IMR-90 (cell line): ENCODE results near the gene TFEB. TPM values are rescaled to one million over a fixed set of nuclear protein-coding genes. Genes with fewer than 3 reads are reported as not detected.

Source experiments
- ATAC-seq: fragments of 200-7000 bp; cut with Tn5 transposase; 2 replicates; pipeline ENCODE4 v1.9.1; 2020; ENCODE audit warnings: low read depth, mild to moderate bottlenecking, moderate library complexity
- BruUV-seq: library from RNA; stranded (reverse); fragments of 400-500 nt; replicated peaks from 2 replicates; lab custom pipeline; 2021; lab: Mats Ljungman, UMichigan
- CTCF ChIA-PET: fragments of 300-600 bp; formaldehyde crosslinking; extraction: SDS; loops from one replicate; lab custom pipeline; 2021; ENCODE audit warnings: antibody characterized with exemption; lab: Yijun Ruan, JAX
- POLR2A ChIA-PET: fragments of 300-600 bp; sonication (Branson Sonifier 250); formaldehyde crosslinking; loops from one replicate; lab custom pipeline; 2022; ENCODE audit warnings: antibody characterized with exemption; ENCODE audit not compliant: unreplicated experiment; lab: Charles Lee
- DNase-seq: peaks from one replicate; pipeline ENCODE4 v3.0.0; 2013
- H2AFZ ChIP-seq: replicated peaks from 2 replicates; pipeline ENCODE3; 2013; ENCODE audit warnings: low read length, mild to moderate bottlenecking; ENCODE audit not compliant: poor library complexity
- H2AK5ac ChIP-seq: 2 replicates; pipeline ENCODE4 v1.6.1; 2013; ENCODE audit warnings: low read depth, low read length, inconsistent platforms
- H2AK9ac ChIP-seq: replicated peaks from 2 replicates; pipeline ENCODE3; 2013; ENCODE audit warnings: mild to moderate bottlenecking, low read depth, low read length, moderate library complexity; ENCODE audit not compliant: poor library complexity
- H2BK120ac ChIP-seq: 2 replicates; pipeline ENCODE4 v1.6.1; 2013; ENCODE audit warnings: low read depth, low read length, inconsistent platforms
- H2BK15ac ChIP-seq: 3 replicates; pipeline ENCODE4 v1.6.1; 2013; ENCODE audit warnings: low read depth, low read length, inconsistent platforms
- H2BK20ac ChIP-seq: 2 replicates; pipeline ENCODE4 v1.6.1; 2013; ENCODE audit warnings: low read depth, mild to moderate bottlenecking, inconsistent platforms, low read length, moderate library complexity
- H2BK5ac ChIP-seq: 2 replicates; pipeline ENCODE4 v1.6.1; 2013; ENCODE audit warnings: mild to moderate bottlenecking, low read depth, low read length, inconsistent platforms; ENCODE audit not compliant: poor library complexity, severe bottlenecking
- H3K14ac ChIP-seq: replicated peaks from 2 replicates; pipeline ENCODE4 v1.6.1; 2013; ENCODE audit warnings: low read depth, low read length, inconsistent platforms
- H3K18ac ChIP-seq: 2 replicates; pipeline ENCODE4 v1.6.1; 2013; ENCODE audit warnings: low read depth, low read length, control low read depth
- H3K23ac ChIP-seq: 2 replicates; pipeline ENCODE4 v1.6.1; 2013; ENCODE audit warnings: low read depth, low read length, inconsistent platforms
- H3K27ac ChIP-seq: 2 replicates; pipeline ENCODE4 v1.5.1; 2013; ENCODE audit warnings: mild to moderate bottlenecking, control low read depth, low read length; ENCODE audit not compliant: insufficient read depth
- H3K27me3 ChIP-seq: 2 replicates; pipeline ENCODE4 v1.6.1; 2013; ENCODE audit warnings: low read length; ENCODE audit not compliant: control insufficient read depth, insufficient read depth
- H3K36me3 ChIP-seq: 2 replicates; pipeline ENCODE4 v1.6.1; 2013; ENCODE audit warnings: low read length, mixed read lengths; ENCODE audit not compliant: control insufficient read depth, insufficient read depth
- H3K4ac ChIP-seq: 2 replicates; pipeline ENCODE4 v1.6.1; 2013; ENCODE audit warnings: low read depth, low read length, inconsistent platforms
- H3K4me1 ChIP-seq: 2 replicates; pipeline ENCODE4 v1.6.1; 2013; ENCODE audit warnings: low read length, mixed read lengths; ENCODE audit not compliant: control insufficient read depth, insufficient read depth
- H3K4me2 ChIP-seq: 2 replicates; pipeline ENCODE4 v1.6.1; 2013; ENCODE audit warnings: low read depth, mild to moderate bottlenecking, control low read depth, low read length, moderate library complexity
- H3K4me3 ChIP-seq: 2 replicates; pipeline ENCODE4 v1.5.1; 2013; ENCODE audit warnings: low read depth, mild to moderate bottlenecking, control low read depth, low read length, moderate library complexity; ENCODE audit not compliant: insufficient read depth
- H3K56ac ChIP-seq: 2 replicates; pipeline ENCODE4 v1.6.1; 2013; ENCODE audit warnings: low read length, inconsistent platforms; ENCODE audit not compliant: insufficient read depth; ENCODE audit errors: extremely low read depth
- H3K79me1 ChIP-seq, 2 experiments: 2 replicates each; pipeline ENCODE4 v1.6.1; 2013; ENCODE audit warnings: low read length in 2 of 2, inconsistent platforms in 1 of 2, low read depth in 1 of 2
- H3K9ac ChIP-seq: 2 replicates; pipeline ENCODE4 v1.6.1; 2013; ENCODE audit warnings: low read depth, low read length, control low read depth
- H3K9me1 ChIP-seq: 2 replicates; pipeline ENCODE4 v1.6.1; 2013; ENCODE audit warnings: low read length, inconsistent platforms; ENCODE audit not compliant: insufficient read depth
- H3K9me3 ChIP-seq: 2 replicates; pipeline ENCODE4 v1.6.1; 2013; ENCODE audit warnings: low read length; ENCODE audit not compliant: control insufficient read depth, insufficient read depth
- H4K20me1 ChIP-seq: 2 replicates; pipeline ENCODE4 v1.6.1; 2013; ENCODE audit warnings: low read length, inconsistent platforms; ENCODE audit not compliant: insufficient read depth
- H4K5ac ChIP-seq: 2 replicates; pipeline ENCODE4 v1.6.1; 2013; ENCODE audit warnings: mild to moderate bottlenecking, low read depth, low read length, control low read depth
- H4K8ac ChIP-seq, 2 experiments: 2 replicates each; pipeline ENCODE4 v1.6.1; 2013; ENCODE audit warnings: low read depth in 2 of 2, low read length in 2 of 2, control low read depth in 1 of 2, inconsistent platforms in 1 of 2
- H4K91ac ChIP-seq: 2 replicates; pipeline ENCODE4 v1.6.1; 2013; ENCODE audit warnings: low read depth, low read length, inconsistent platforms; ENCODE audit not compliant: insufficient read depth
- BHLHE40 ChIP-seq: fragments of 150-350 bp; IDR thresholded peaks from 2 replicates; pipeline ENCODE4 v1.6.1; 2016; ENCODE audit warnings: mild to moderate bottlenecking, low read depth, low read length
- CEBPB ChIP-seq: IDR thresholded peaks from 2 replicates; pipeline ENCODE4 v1.6.1; 2012; ENCODE audit warnings: low read depth, low read length, improper control_type of control experiment
- CTCF ChIP-seq: conservative IDR thresholded peaks from 2 replicates; pipeline ENCODE4 v1.5.1; 2012; ENCODE audit warnings: mild to moderate bottlenecking, low read depth, low read length, improper control_type of control experiment
- ELK1 ChIP-seq: fragments of 150-350 bp; IDR thresholded peaks from 2 replicates; pipeline ENCODE4 v1.6.1; 2016; ENCODE audit warnings: low read depth, mild to moderate bottlenecking, low read length, moderate library complexity, borderline replicate concordance
- FOS ChIP-seq: fragments of 150-350 bp; IDR thresholded peaks from 2 replicates; pipeline ENCODE4 v1.6.1; 2016; ENCODE audit warnings: low read depth, low read length
- MAFK ChIP-seq: IDR thresholded peaks from 2 replicates; pipeline ENCODE4 v1.6.1; 2012; ENCODE audit warnings: low read depth, low read length, improper control_type of control experiment
- MAZ ChIP-seq: IDR thresholded peaks from 2 replicates; pipeline ENCODE4 v1.6.1; 2012; ENCODE audit warnings: low read depth, mild to moderate bottlenecking, low read length, improper control_type of control experiment, moderate library complexity, borderline replicate concordance
- MXI1 ChIP-seq: IDR thresholded peaks from 2 replicates; pipeline ENCODE4 v1.6.1; 2012; ENCODE audit warnings: low read depth, mild to moderate bottlenecking, low read length, moderate library complexity, borderline replicate concordance
- NFE2L2 ChIP-seq: fragments of 150-350 bp; IDR thresholded peaks from 2 replicates; pipeline ENCODE4 v1.6.1; 2016; ENCODE audit warnings: low read depth, mild to moderate bottlenecking, low read length
- POLR2A ChIP-seq: IDR thresholded peaks from 2 replicates; pipeline ENCODE4 v1.6.1; 2012; ENCODE audit warnings: mild to moderate bottlenecking, low read depth, low read length
- RAD21 ChIP-seq: IDR thresholded peaks from 2 replicates; pipeline ENCODE4 v1.6.1; 2012; ENCODE audit warnings: low read length, improper control_type of control experiment
- RCOR1 ChIP-seq: IDR thresholded peaks from 2 replicates; pipeline ENCODE4 v1.6.1; 2012; ENCODE audit warnings: mild to moderate bottlenecking, low read length, improper control_type of control experiment; ENCODE audit not compliant: insufficient replicate concordance
- RFX5 ChIP-seq: IDR thresholded peaks from 2 replicates; pipeline ENCODE4 v1.8.0; 2012; ENCODE audit warnings: low read depth, mild to moderate bottlenecking, low read length, moderate library complexity
- SMC3 ChIP-seq: fragments of 150-350 bp; IDR thresholded peaks from 2 replicates; pipeline ENCODE4 v1.6.1; 2016; ENCODE audit warnings: low read depth, mild to moderate bottlenecking, antibody characterized with exemption, low read length, moderate library complexity
- USF2 ChIP-seq: fragments of 150-350 bp; IDR thresholded peaks from 2 replicates; pipeline ENCODE4 v1.6.1; 2017; ENCODE audit warnings: mild to moderate bottlenecking, antibody characterized with exemption, low read length, low read depth
- WGBS, 2 experiments: methylation state at CpG; one replicate each; pipeline versions ENCODE4 v1.1.5 to v1.1.7; 2013; ENCODE audit warnings: missing lambda C conversion rate in 2 of 2; ENCODE audit not compliant: insufficient read length in 1 of 2; ENCODE audit errors: extremely low coverage in 2 of 2; 5-methylcytosine and 5-hydroxymethylcytosine counted together
- dilution Hi-C: fragments of 300-500 bp; cut with HindIII; formaldehyde crosslinking; loops from one replicate; pipeline ENCODE4 v1.14.3; 2018; ENCODE audit warnings: low sequenced_read_pairs; ENCODE audit not compliant: unreplicated experiment
- in situ Hi-C: fragments of 300-500 bp; cut with MboI; formaldehyde crosslinking; loops from 3 replicates; pipeline ENCODE4 v1.14.3; 2019; ENCODE audit warnings: low sequenced_read_pairs, inconsistent platforms, mixed read lengths
- intact Hi-C: fragments of 100-400 bp; cut with micrococcal nuclease; formaldehyde crosslinking; loops from 2 replicates; pipeline ENCODE4 v1.10.0; 2022
- polyA plus RNA-seq, 3 experiments: library from polyadenylated mRNA; depleted of rRNA; stranded (reverse); fragments of >200 nt; gene quantifications; 2 replicates each; pipeline ENCODE4 v1.2.3, GENCODE V29; 2012; ENCODE audit warnings: low replicate concordance in 1 of 3
- total RNA-seq: library from RNA; depleted of rRNA; stranded (reverse); fragments of >200 nt; gene quantifications from 2 replicates; pipeline ENCODE4 v1.2.3, GENCODE V29; 2012

The TFEB gene
- total and polyA plus RNA-seq, 2 of the 4 experiments (the other 2 are of a cell fraction) = 4.5 to 4.9 TPM

GRCh38 chr6:41677124-41677921, 58.1 kb downstream of the TFEB start:
- Histone ChIP-seq H3K79me1 (no peaks in the 10 kb centered on the region), H3K9me3 (no peaks in the 10 kb centered on the region), H2BK120ac (no peak overlapping the region), H3K27me3 (peaks cover 34% of the 10 kb centered on the region), H4K20me1 (no peaks in the 10 kb centered on the region), H4K91ac (no peak overlapping the region), H3K18ac (no peak overlapping the region), H3K4me1 (no peaks in the 10 kb centered on the region), H2BK5ac (no peak overlapping the region), H3K36me3 (no peaks in the 10 kb centered on the region), H3K4ac (no peak overlapping the region), H3K9me1 (no peaks in the 10 kb centered on the region; the same call in 1 of the 2 replicates), H2AK5ac (no peak overlapping the region), H2AFZ (no peak overlapping the region), H3K4me2 (no peak overlapping the region), H3K9ac (no peak overlapping the region), H4K5ac (no peak overlapping the region), H2BK20ac (no peak overlapping the region), H4K8ac (no peak overlapping the region), H3K56ac (no peak overlapping the region), H3K27ac (no peak overlapping the region), H3K14ac (no peak overlapping the region), H2BK15ac (no peak overlapping the region), H3K23ac (no peak overlapping the region), H3K4me3 (no peak overlapping the region), H2AK9ac (no peak overlapping the region)
- ATAC-seq (no peak), DNase-seq (no peak)
- BruUV-seq = no TSS peak
- intact Hi-C loops (no loop called here), in situ Hi-C loops (no loop called here), dilution Hi-C loops (no loop called here)
- ChIA-PET POLR2A (interaction anchor here (0.5 kb wide), 1 partner anchor 99 kb away, joined by 4 read pairs; no protein-coding TSS in a partner anchor), CTCF (no interaction called here)
- WGBS, 2 experiments = 42% methylated on average over 8 of the region's 25 CpGs; no CpG with 5 or more reads in 1 of the 2 experiments
- no peak for TF ChIP-seq USF2
- no peak for TF ChIP-seq FOS
- no peak for TF ChIP-seq MXI1
- TF ChIP-seq BHLHE40 = no peak
- no peak for TF ChIP-seq SMC3
- no peak for TF ChIP-seq RCOR1
- no peak for TF ChIP-seq POLR2A
- no peak for TF ChIP-seq MAFK
- TF ChIP-seq MAZ = no peak
- TF ChIP-seq CTCF = no peak
- no peak for TF ChIP-seq RAD21
- no peak for TF ChIP-seq CEBPB
- no peak for TF ChIP-seq RFX5
- TF ChIP-seq NFE2L2 = no peak
- TF ChIP-seq ELK1 = no peak
